Measurements from ENCODE around the gene XRCC3. TPM values are rescaled to one million over a fixed set of nuclear protein-coding genes. Genes with fewer than 3 reads are reported as not detected.

The XRCC3 gene
- total and polyA plus RNA-seq, 10 of the 15 experiments (the other 5 are each of a cell fraction or from before 2014, with no cell fraction given), result 0.37 to 52.0 (median 26.8) TPM

GRCh38 chr14:103753774-103754173 lies 38.5 kb upstream of the XRCC3 start:
- ChIA-PET RAD21 (ENCODE audit: unreplicated experiment) (no interaction called here), CTCF (interaction anchor here (1.1 kb wide), 1 partner anchor 55 kb away, joined by 3 read pairs; no protein-coding TSS in a partner anchor), POLR2A (no interaction called here), SMC1A (ENCODE audit: uncharacterized antibody, unreplicated experiment) (interaction anchor here (1.0 kb wide), 1 partner anchor 13 kb away, joined by 3 read pairs; no protein-coding TSS in a partner anchor)
- DNase-seq (ENCODE audit: low read depth, low spot score), result no peak
- H3K4me2 ChIP-seq (ENCODE audit: control insufficient read depth, insufficient read depth), result no peak overlapping the region
- BruUV-seq (replicated peaks), result no TSS peak
- no peak overlapping the region for H3K4me3 ChIP-seq
- TF ChIP-seq MEF2B (IDR thresholded peaks at IDR 0.05; ENCODE audit: partially characterized antibody, poor library complexity, severe bottlenecking) (no peak), CEBPZ (IDR thresholded peaks at IDR 0.05; ENCODE audit: low read depth, low read length) (no peak), POU2F2 (IDR thresholded peaks at IDR 0.05; ENCODE audit: borderline replicate concordance, low read depth, low read length) (no peak), ATF2 (IDR thresholded peaks at IDR 0.05; ENCODE audit: low read length) (no peak), ZNF384 (IDR thresholded peaks at IDR 0.05; ENCODE audit: borderline replicate concordance, low read depth, low read length) (no peak), CUX1 (IDR thresholded peaks at IDR 0.05; ENCODE audit: insufficient replicate concordance, low read depth, low read length) (no peak)
- WGBS (ENCODE audit: insufficient coverage, insufficient replicate concordance, low lambda C conversion rate, missing lambda C conversion rate), result 89% methylated on average over 9 of the region's 9 CpGs
- H3K4me1 ChIP-seq (ENCODE audit: control insufficient read depth, insufficient read depth, low read length), result no peaks in the 10 kb centered on the region
- H3K27me3 ChIP-seq (replicated peaks in 1 of 2; ENCODE audit: control insufficient read depth in 2 of 2, insufficient read depth in 2 of 2, low read length in 1 of 2), result no peaks in the 10 kb centered on the region
- no peaks in the 10 kb centered on the region for H4K20me1 ChIP-seq (ENCODE audit: control insufficient read depth, insufficient read depth)
- no peak for FAIRE-seq
- no peak for ATAC-seq
- H3K36me3 ChIP-seq (ENCODE audit: control insufficient read depth in 2 of 2, insufficient read depth in 2 of 2, low read length in 1 of 2), result no peaks in the 10 kb centered on the region
- H3K27ac ChIP-seq (ENCODE audit: control insufficient read depth, insufficient read depth), result no peak overlapping the region
- H3K9ac ChIP-seq (ENCODE audit: control insufficient read depth, insufficient read depth, low read length), result no peak overlapping the region
- no peaks in the 10 kb centered on the region for H3K9me3 ChIP-seq (replicated peaks; ENCODE audit: control insufficient read depth, insufficient read depth, low read length)
- intact Hi-C loops (cut with micrococcal nuclease; ENCODE audit: unreplicated experiment), result no loop called here
- no peak overlapping the region for H2AFZ ChIP-seq (ENCODE audit: control insufficient read depth, low read depth, low read length)
- in situ Hi-C loops (cut with MboI), result no loop called here
- H3K79me2 ChIP-seq (ENCODE audit: control insufficient read depth, insufficient read depth, low read length), result no peaks in the 10 kb centered on the region
